Endothelial cell of umbilical vein (primary cell): ENCODE measurements around the gene YTHDF1. TPM values are rescaled to one million over a fixed set of nuclear protein-coding genes. Genes with fewer than 3 reads are reported as not detected.

Experiments used
- BruUV-seq: library from RNA; stranded (reverse); fragments of 400-500 nt; replicated peaks from 2 replicates; lab custom pipeline; 2021; lab: Mats Ljungman, UMichigan
- CTCF ChIA-PET: fragments of 300-600, 350-600 bp; sonication (Branson Sonifier 250); formaldehyde crosslinking; loops from one replicate; lab custom pipeline; 2021; ENCODE audit warnings: antibody characterized with exemption, inconsistent platforms; lab: Charles Lee
- POLR2A ChIA-PET: fragments of 300-600, 350-600 bp; sonication (Branson Sonifier 250); formaldehyde crosslinking; loops from one replicate; lab custom pipeline; 2021; ENCODE audit warnings: antibody characterized with exemption, inconsistent platforms; lab: Charles Lee
- DNase-seq: peaks from one replicate; pipeline ENCODE4 v3.0.0-alpha.2; 2011; ENCODE audit warnings: low read depth, low spot score
- FAIRE-seq: peaks from 2 replicates; lab custom pipeline; 2011; peaks lifted over from hg19 to GRCh38; lab: Jason Lieb, UNC
- H2AFZ ChIP-seq: 2 replicates; pipeline ENCODE4 v1.6.0; 2012; ENCODE audit warnings: low read depth, low read length, control low read depth, inconsistent platforms
- H3K27ac ChIP-seq: 2 replicates; pipeline ENCODE4 v1.5.1; 2011; ENCODE audit warnings: low read depth, mild to moderate bottlenecking, control low read depth, low read length, moderate library complexity; ENCODE audit not compliant: insufficient read depth
- H3K27me3 ChIP-seq, 2 experiments: 2 replicates each; pipeline versions ENCODE4 v1.6.0 to v1.6.1; 2011; ENCODE audit warnings: low read length in 2 of 2, mixed read lengths in 1 of 2; ENCODE audit not compliant: control insufficient read depth in 2 of 2, insufficient read depth in 2 of 2
- H3K36me3 ChIP-seq, 2 experiments: 2 replicates in 1 of 2; 3 replicates in 1 of 2; pipeline ENCODE4 v1.5.1; 2011; ENCODE audit warnings: low read length in 2 of 2, mild to moderate bottlenecking in 1 of 2, moderate library complexity in 1 of 2; ENCODE audit not compliant: control insufficient read depth in 2 of 2, insufficient read depth in 2 of 2; ENCODE audit errors: extremely low read depth in 1 of 2
- H3K4me1 ChIP-seq: 3 replicates; pipeline ENCODE4 v1.5.1; 2011; ENCODE audit warnings: mild to moderate bottlenecking, low read length; ENCODE audit not compliant: control insufficient read depth, insufficient read depth; ENCODE audit errors: extremely low read depth
- H3K4me2 ChIP-seq: 2 replicates; pipeline ENCODE4 v1.6.1; 2011; ENCODE audit warnings: low read length, control low read depth, mixed read lengths; ENCODE audit not compliant: insufficient read depth
- H3K4me3 ChIP-seq, 3 experiments: fragments of 200-600 bp in 1 of 3; sonication (generic), shearing (Covaris generic) in 1 of 3; replicated peaks in 1 of 3; 2 replicates each; pipeline ENCODE4 v1.5.1; 2011 to 2016; ENCODE audit warnings: control low read depth in 3 of 3, low read length in 3 of 3, mild to moderate bottlenecking in 2 of 3, inconsistent platforms in 1 of 3, low read depth in 1 of 3, moderate library complexity in 1 of 3; ENCODE audit not compliant: insufficient read depth in 1 of 3
- H3K79me2 ChIP-seq: 2 replicates; pipeline ENCODE4 v1.6.0; 2012; ENCODE audit warnings: low read length, inconsistent platforms; ENCODE audit not compliant: control insufficient read depth, insufficient read depth
- H3K9ac ChIP-seq: replicated peaks from 2 replicates; pipeline ENCODE3; 2011; ENCODE audit warnings: low read length, control low read depth; ENCODE audit not compliant: insufficient read depth; ENCODE audit errors: extremely low read depth
- H3K9me1 ChIP-seq: replicated peaks from 3 replicates; pipeline ENCODE4 v1.6.0; 2011; ENCODE audit warnings: mild to moderate bottlenecking, low read length; ENCODE audit not compliant: control insufficient read depth, insufficient read depth; ENCODE audit errors: extremely low read depth
- H3K9me3 ChIP-seq: replicated peaks from 2 replicates; pipeline ENCODE4 v1.5.1; 2012; ENCODE audit warnings: low read length, inconsistent platforms; ENCODE audit not compliant: control insufficient read depth, insufficient read depth
- H4K20me1 ChIP-seq: replicated peaks from 2 replicates; pipeline ENCODE3; 2011; ENCODE audit warnings: mild to moderate bottlenecking, low read length; ENCODE audit not compliant: control insufficient read depth, insufficient read depth; ENCODE audit errors: extremely low read depth
- EZH2 ChIP-seq: IDR thresholded peaks from 2 replicates; pipeline ENCODE4 v1.6.1; 2012; ENCODE audit warnings: borderline replicate concordance, low read depth, mild to moderate bottlenecking, moderate library complexity, low read length, inconsistent platforms; ENCODE audit not compliant: severe bottlenecking
- FOS ChIP-seq: IDR thresholded peaks from 2 replicates; pipeline ENCODE4 v1.6.1; 2011; ENCODE audit warnings: mild to moderate bottlenecking, low read length, moderate library complexity, borderline replicate concordance; ENCODE audit not compliant: insufficient read depth
- GATA2 ChIP-seq: IDR thresholded peaks from 2 replicates; pipeline ENCODE4 v1.7.0; 2011; ENCODE audit warnings: low read depth, mild to moderate bottlenecking, moderate library complexity, mixed read lengths, low read length; ENCODE audit not compliant: insufficient read length, insufficient read depth
- JUN ChIP-seq: IDR thresholded peaks from 2 replicates; pipeline ENCODE4 v1.6.1; 2011; ENCODE audit warnings: borderline replicate concordance, low read depth; ENCODE audit not compliant: insufficient read length, insufficient read depth
- MAX ChIP-seq: IDR thresholded peaks from 2 replicates; pipeline ENCODE4 v1.6.1; 2011; ENCODE audit not compliant: insufficient read depth, insufficient read length
- MYC ChIP-seq: IDR thresholded peaks from one replicate; pipeline ENCODE4 v1.6.1; 2011; ENCODE audit warnings: mild to moderate bottlenecking, low read depth, low read length
- POLR2A ChIP-seq: IDR thresholded peaks from 2 replicates; pipeline ENCODE4 v1.6.1; 2012; ENCODE audit warnings: low read depth, mild to moderate bottlenecking, control low read depth, low read length
- POLR2AphosphoS5 ChIP-seq: IDR thresholded peaks from 2 replicates; pipeline ENCODE4 v1.6.1; 2012; ENCODE audit warnings: low read depth, mild to moderate bottlenecking, control low read depth, low read length, moderate library complexity; ENCODE audit not compliant: insufficient read depth
- dilution Hi-C: fragments of 300-500 bp; cut with MboI; formaldehyde crosslinking; loops from one replicate; pipeline ENCODE4 v1.15.0; 2019; ENCODE audit warnings: low sequenced_read_pairs; ENCODE audit not compliant: extremely low pct_ligation_motif_present
- intact Hi-C: fragments of 100-400 bp; cut with micrococcal nuclease; formaldehyde crosslinking; loops from one replicate; pipeline ENCODE4 v1.10.0; 2022
- polyA plus RNA-seq, 4 experiments: library from polyadenylated mRNA; depleted of rRNA in 3 of 4; stranded (reverse) in 3 of 4; unstranded in 1 of 4; fragments of >200 nt; gene quantifications; 2 replicates each; pipeline versions ENCODE4 v1.2.1 to v1.2.3, GENCODE V29; 2011 to 2012; ENCODE audit warnings: missing spikeins in 1 of 4
- total RNA-seq: library from RNA; stranded (reverse); gene quantifications from 2 replicates; pipeline ENCODE4 v1.2.3, GENCODE V29; 2021
- TF ChIP-seq, protein P1 (sequence below), 2 donors: IDR thresholded peaks; 1 replicate in 1 of 2; 2 replicates in 1 of 2; pipeline ENCODE4 v1.5.1; 2011; ENCODE audit warnings: low read length in 2 of 2, mild to moderate bottlenecking in 2 of 2, moderate library complexity in 2 of 2, control low read depth in 1 of 2, inconsistent platforms in 1 of 2, low read depth in 1 of 2; ENCODE audit not compliant: insufficient read depth in 1 of 2; ENCODE audit errors: extremely low read depth in 1 of 2

Gene YTHDF1
- total and polyA plus RNA-seq, 2 donors (not counting 3 experiments of a cell fraction or from before 2014, with no cell fraction given) = 25.2 to 44.4 TPM

DNA sequence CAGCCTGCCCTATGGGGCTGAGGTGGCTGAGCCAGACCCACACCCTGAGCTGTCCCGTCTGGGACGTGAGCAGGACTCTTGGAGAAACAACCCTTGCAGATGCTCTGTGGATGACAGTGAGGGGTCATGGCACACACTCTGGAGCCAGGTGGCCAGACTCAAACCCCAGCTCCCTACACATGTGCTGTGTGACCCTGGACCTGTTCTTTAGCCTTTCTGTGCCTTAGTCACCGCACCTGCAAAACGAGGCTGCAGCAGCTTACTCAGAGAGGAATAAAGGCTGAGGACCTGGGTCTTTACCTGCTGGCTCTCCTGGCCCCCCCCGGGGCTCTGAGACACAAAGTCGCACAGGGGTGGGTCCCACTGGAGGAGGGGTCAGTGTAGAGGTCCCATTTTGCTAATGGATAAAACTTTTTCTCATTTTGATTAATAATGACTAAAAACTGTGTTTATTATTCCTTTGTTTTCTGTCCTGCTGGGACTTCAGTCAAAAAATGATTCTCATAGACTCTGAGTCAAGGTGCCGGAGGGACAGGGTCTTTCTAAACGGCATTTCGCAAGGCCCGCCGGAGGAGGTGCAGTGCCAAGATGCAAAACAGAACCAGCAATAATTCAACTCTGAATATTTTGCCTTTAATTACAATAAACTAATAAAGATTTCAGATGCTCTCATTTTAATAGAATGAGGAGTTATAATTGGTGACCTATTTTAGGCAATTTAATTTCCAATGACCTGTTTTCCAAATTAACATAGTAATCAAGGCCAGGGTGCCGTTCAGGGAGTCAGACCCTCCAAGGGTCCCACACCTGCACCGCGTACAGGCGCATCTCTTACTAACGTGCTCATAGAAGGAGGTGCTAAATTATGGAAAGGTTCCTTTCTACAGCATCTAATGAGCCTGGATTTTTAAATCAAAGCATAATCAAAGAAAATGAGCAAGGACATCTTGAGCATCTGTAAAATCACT is 62.4 kb downstream of the YTHDF1 start:
- Histone ChIP-seq H3K79me2 (no peaks in the 10 kb centered on the region), H3K9me3 (no peaks in the 10 kb centered on the region), H4K20me1 (no peaks in the 10 kb centered on the region), H2AFZ (no peak overlapping the region), H3K36me3 (no peaks in the 10 kb centered on the region), H3K4me1 (no peaks in the 10 kb centered on the region), H3K27me3 (no peaks in the 10 kb centered on the region), H3K9me1 (no peaks in the 10 kb centered on the region), H3K9ac (no peak overlapping the region), H3K27ac (no peak overlapping the region), H3K4me2 (no peak overlapping the region), H3K4me3 (no peak overlapping the region)
- BruUV-seq = no TSS peak
- TF ChIP-seq MAX = no peak
- TF ChIP-seq MYC = no peak
- TF ChIP-seq POLR2A = no peak
- TF ChIP-seq GATA2 = no peak
- CTCF ChIA-PET = no interaction called here
- FAIRE-seq (no peak), DNase-seq (no peak)
- dilution Hi-C loops (no loop called here), intact Hi-C loops (no loop called here)
- POLR2A ChIA-PET = no interaction called here

DNA sequence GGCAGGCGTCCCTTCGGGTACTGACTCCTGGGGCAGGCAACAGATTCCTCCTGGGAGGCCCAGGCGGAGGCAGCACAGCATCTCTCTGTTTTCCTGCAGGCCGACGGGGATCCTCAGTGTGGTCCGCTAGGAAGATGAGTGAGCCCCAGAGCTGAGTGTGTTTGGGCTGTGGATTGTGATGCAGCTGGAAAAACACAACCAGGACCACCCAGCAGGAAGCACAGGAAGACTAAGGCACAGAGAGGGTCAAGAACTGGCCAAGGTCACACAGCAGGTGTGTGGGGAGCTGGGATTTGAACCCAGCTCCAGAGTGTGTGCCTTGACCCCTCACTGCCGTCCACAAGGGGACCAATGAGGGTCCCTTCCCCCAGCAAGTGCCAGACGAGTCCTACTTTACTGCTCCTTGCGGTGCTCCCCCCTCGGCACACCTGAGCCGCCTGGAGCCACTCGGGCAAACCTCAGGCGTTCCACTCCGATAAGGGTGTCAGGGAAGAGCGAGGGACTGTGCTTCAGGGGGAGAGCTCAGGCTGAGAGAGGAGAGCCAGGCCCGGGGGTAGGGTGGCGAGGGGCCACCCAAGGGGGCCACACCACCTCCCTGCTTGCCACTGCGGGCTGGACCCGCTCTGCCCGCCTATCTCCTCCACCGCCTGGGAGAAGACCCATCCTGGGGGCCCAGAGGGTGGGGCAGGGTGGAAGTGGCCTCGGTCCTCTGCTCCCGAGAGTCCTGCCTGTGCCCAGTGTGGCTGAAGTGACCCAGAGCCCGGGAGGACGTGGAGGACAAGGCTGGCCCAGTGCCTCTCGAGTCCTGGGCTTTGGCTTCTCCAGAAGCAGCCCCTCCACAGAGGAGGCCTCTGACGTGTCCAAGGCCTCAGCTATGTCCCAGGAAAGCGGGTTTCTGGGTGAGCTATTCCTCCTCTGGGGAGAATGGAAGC is 63.3 kb downstream of the YTHDF1 start:
- no peak for FAIRE-seq
- intact Hi-C loops (no loop called here), dilution Hi-C loops (no loop called here)
- Histone ChIP-seq H3K27ac (no peak overlapping the region), H3K79me2 (no peaks in the 10 kb centered on the region), H3K4me3 (no peak overlapping the region), H3K9me3 (peaks cover 3% of the 10 kb centered on the region), H3K4me1 (no peaks in the 10 kb centered on the region), H4K20me1 (no peaks in the 10 kb centered on the region), H3K27me3 (no peaks in the 10 kb centered on the region), H2AFZ (no peak overlapping the region), H3K9ac (no peak overlapping the region), H3K36me3 (no peaks in the 10 kb centered on the region), H3K4me2 (no peak overlapping the region), H3K9me1 (no peaks in the 10 kb centered on the region)
- TF ChIP-seq, protein P1, sequence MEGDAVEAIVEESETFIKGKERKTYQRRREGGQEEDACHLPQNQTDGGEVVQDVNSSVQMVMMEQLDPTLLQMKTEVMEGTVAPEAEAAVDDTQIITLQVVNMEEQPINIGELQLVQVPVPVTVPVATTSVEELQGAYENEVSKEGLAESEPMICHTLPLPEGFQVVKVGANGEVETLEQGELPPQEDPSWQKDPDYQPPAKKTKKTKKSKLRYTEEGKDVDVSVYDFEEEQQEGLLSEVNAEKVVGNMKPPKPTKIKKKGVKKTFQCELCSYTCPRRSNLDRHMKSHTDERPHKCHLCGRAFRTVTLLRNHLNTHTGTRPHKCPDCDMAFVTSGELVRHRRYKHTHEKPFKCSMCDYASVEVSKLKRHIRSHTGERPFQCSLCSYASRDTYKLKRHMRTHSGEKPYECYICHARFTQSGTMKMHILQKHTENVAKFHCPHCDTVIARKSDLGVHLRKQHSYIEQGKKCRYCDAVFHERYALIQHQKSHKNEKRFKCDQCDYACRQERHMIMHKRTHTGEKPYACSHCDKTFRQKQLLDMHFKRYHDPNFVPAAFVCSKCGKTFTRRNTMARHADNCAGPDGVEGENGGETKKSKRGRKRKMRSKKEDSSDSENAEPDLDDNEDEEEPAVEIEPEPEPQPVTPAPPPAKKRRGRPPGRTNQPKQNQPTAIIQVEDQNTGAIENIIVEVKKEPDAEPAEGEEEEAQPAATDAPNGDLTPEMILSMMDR (IDR thresholded peaks at IDR 0.05; ENCODE audit: extremely low read depth in 1 of 2, insufficient read depth in 1 of 2, low read depth in 1 of 2, low read length in 2 of 2) = no peak
- TF ChIP-seq MAX (no peak), JUN (no peak), EZH2 (no peak), GATA2 (no peak), POLR2AphosphoS5 (no peak), MYC (no peak), FOS (no peak)
- DNase-seq = no peak
- CTCF ChIA-PET = no interaction called here
- BruUV-seq = no TSS peak
- POLR2A ChIA-PET = no interaction called here
